NCI-H446 treated with DMSO at 0.1 percent for 48 hours (cell line): ENCODE data around the gene CYP24A1.
A peak's percentile ranks its signal among the peaks of the same experiment; 100 is the strongest.

Experiments
- DNase-seq: peaks from one replicate; lab custom pipeline; 2025; lab: John Stamatoyannopoulos, UW

The CYP24A1 gene

GRCh38 chr20:54173653-54174456 lies at the start of gene CYP24A1:
TSS of gene CYP24A1 (minus strand) at chr20:54173986. CDS start at chr20:54173579, 407 bp downstream.
- no peak for DNase-seq

- no peak for DNase-seq
Observed at GRCh38 chr20:54223285-54223684, 49.5 kb upstream of the CYP24A1 start.

GRCh38 chr20:54221996-54222890 lies 48.5 kb upstream of the CYP24A1 start:
- no peak for DNase-seq

GRCh38 chr20:54221353-54221752 lies 47.6 kb upstream of the CYP24A1 start:
- no peak for DNase-seq

GRCh38 chr20:54220722-54221121 lies 46.9 kb upstream of the CYP24A1 start:
- DNase-seq = no peak

GRCh38 chr20:54219751-54220426 lies 46.1 kb upstream of the CYP24A1 start:
- DNase-seq = peak; percentile 14

GRCh38 chr20:54218470-54218869 lies 44.7 kb upstream of the CYP24A1 start:
- DNase-seq = no peak

- no peak for DNase-seq
Observed at GRCh38 chr20:54217762-54218161, 44.0 kb upstream of the CYP24A1 start.

- no peak for DNase-seq
Observed at GRCh38 chr20:54215157-54215789, 41.5 kb upstream of the CYP24A1 start.

- DNase-seq = no peak
Observed at GRCh38 chr20:54214566-54214965, 40.8 kb upstream of the CYP24A1 start.

- DNase-seq = no peak
Observed at GRCh38 chr20:54212871-54213270, 39.1 kb upstream of the CYP24A1 start.

- DNase-seq = no peak
Observed at GRCh38 chr20:54212226-54212625, 38.4 kb upstream of the CYP24A1 start.

GRCh38 chr20:54209216-54209813 lies 35.5 kb upstream of the CYP24A1 start:
- no peak for DNase-seq

- DNase-seq = no peak
Observed at GRCh38 chr20:54208548-54209176, 34.9 kb upstream of the CYP24A1 start.

- peak; percentile 62 for DNase-seq
Observed at GRCh38 chr20:54207743-54208547, 34.2 kb upstream of the CYP24A1 start, which contains the start of gene PFDN4. TSS of gene PFDN4 (plus strand) at chr20:54208087. CDS start at chr20:54208101, 14 bp downstream.

GRCh38 chr20:54207053-54207742 lies 33.4 kb upstream of the CYP24A1 start:
- DNase-seq = no peak

GRCh38 chr20:54205450-54205849 lies 31.7 kb upstream of the CYP24A1 start:
- DNase-seq = no peak

- DNase-seq = no peak
Observed at GRCh38 chr20:54204481-54204880, 30.7 kb upstream of the CYP24A1 start.

- DNase-seq = no peak
Observed at GRCh38 chr20:54204063-54204462, 30.3 kb upstream of the CYP24A1 start.
